H9 (cell line): ENCODE data around the gene R3HDM4. TPM values are rescaled to one million over a fixed set of nuclear protein-coding genes. Genes with fewer than 3 reads are reported as not detected.
"Not testable (repeated sequence)": the region's sequence is repeated elsewhere in the genome, so short reads cannot be mapped to it uniquely, and the experiment has no call there.

Experiments
- DNase-seq: peaks from one replicate; pipeline ENCODE4 v3.0.0-alpha.2; 2017
- H2AFZ ChIP-seq: one replicate; pipeline ENCODE4 v1.6.1; 2013; ENCODE audit warnings: mild to moderate bottlenecking, low read length, control low read depth, moderate library complexity
- H2AK5ac ChIP-seq: 2 replicates; pipeline ENCODE4 v1.6.1; 2013; ENCODE audit warnings: low read length, control low read depth, mixed read lengths; ENCODE audit not compliant: insufficient read length
- H2BK120ac ChIP-seq: one replicate; pipeline ENCODE4 v1.6.1; 2013; ENCODE audit warnings: low read depth, mild to moderate bottlenecking, low read length, control low read depth, inconsistent platforms; ENCODE audit not compliant: poor library complexity, severe bottlenecking
- H2BK12ac ChIP-seq: 2 replicates; pipeline ENCODE4 v1.6.1; 2013; ENCODE audit warnings: low read length, control low read depth, mixed read lengths, low read depth; ENCODE audit not compliant: insufficient read length
- H2BK15ac ChIP-seq: 2 replicates; pipeline ENCODE4 v1.6.1; 2013; ENCODE audit warnings: low read depth, low read length, control low read depth
- H2BK20ac ChIP-seq: one replicate; pipeline ENCODE4 v1.6.1; 2013; ENCODE audit warnings: low read depth, mild to moderate bottlenecking, low read length, control low read depth, inconsistent platforms; ENCODE audit not compliant: poor library complexity, severe bottlenecking
- H2BK5ac ChIP-seq: 2 replicates; pipeline ENCODE4 v1.6.1; 2013; ENCODE audit warnings: low read length, control low read depth, mixed read lengths; ENCODE audit not compliant: insufficient read length
- H3K14ac ChIP-seq: 2 replicates; pipeline ENCODE4 v1.6.1; 2013; ENCODE audit warnings: low read length, control low read depth; ENCODE audit not compliant: insufficient read depth
- H3K18ac ChIP-seq: 2 replicates; pipeline ENCODE4 v1.6.1; 2013; ENCODE audit warnings: low read depth, mild to moderate bottlenecking, mixed read lengths, low read length, control low read depth; ENCODE audit not compliant: insufficient read length
- H3K23ac ChIP-seq: 2 replicates; pipeline ENCODE4 v1.6.1; 2013; ENCODE audit warnings: low read length, control low read depth, mixed read lengths, low read depth; ENCODE audit not compliant: insufficient read length
- H3K23me2 ChIP-seq: 2 replicates; pipeline ENCODE4 v1.6.1; 2013; ENCODE audit warnings: low read depth, mild to moderate bottlenecking, mixed read lengths, low read length, control low read depth; ENCODE audit not compliant: insufficient read length, poor library complexity, severe bottlenecking
- H3K27ac ChIP-seq: 2 replicates; pipeline ENCODE4 v1.5.1; 2013; ENCODE audit warnings: low read length, control low read depth, mixed read lengths, low read depth; ENCODE audit not compliant: insufficient read length
- H3K27me3 ChIP-seq: 2 replicates; pipeline ENCODE4 v1.6.1; 2013; ENCODE audit warnings: low read length, control low read depth, inconsistent platforms; ENCODE audit not compliant: insufficient read depth
- H3K4ac ChIP-seq: 2 replicates; pipeline ENCODE4 v1.6.1; 2013; ENCODE audit warnings: low read depth, mild to moderate bottlenecking, control low read depth, inconsistent platforms, low read length, moderate library complexity
- H3K4me1 ChIP-seq: 2 replicates; pipeline ENCODE4 v1.6.1; 2013; ENCODE audit warnings: low read length, control low read depth, inconsistent platforms; ENCODE audit not compliant: insufficient read depth
- H3K4me2 ChIP-seq: 2 replicates; pipeline ENCODE4 v1.6.1; 2013; ENCODE audit warnings: low read length, control low read depth, mixed read lengths; ENCODE audit not compliant: insufficient read length, insufficient read depth
- H3K56ac ChIP-seq: 2 replicates; pipeline ENCODE4 v1.6.1; 2013; ENCODE audit warnings: low read depth, mild to moderate bottlenecking, mixed read lengths, low read length, control low read depth; ENCODE audit not compliant: insufficient read length
- H3K79me1 ChIP-seq: 2 replicates; pipeline ENCODE4 v1.6.1; 2013; ENCODE audit warnings: low read depth, mild to moderate bottlenecking, moderate library complexity, low read length, control low read depth, inconsistent platforms; ENCODE audit not compliant: insufficient read depth, poor library complexity, severe bottlenecking
- H3K79me2 ChIP-seq: 2 replicates; pipeline ENCODE4 v1.6.1; 2013; ENCODE audit warnings: low read length, control low read depth, inconsistent platforms; ENCODE audit not compliant: insufficient read depth
- H3K9ac ChIP-seq: 2 replicates; pipeline ENCODE4 v1.6.1; 2013; ENCODE audit warnings: low read length, control low read depth, mixed read lengths; ENCODE audit not compliant: insufficient read length; ENCODE audit errors: extremely low read depth
- H3K9me3 ChIP-seq: one replicate; pipeline ENCODE4 v1.6.1; 2013; ENCODE audit warnings: low read depth, low read length, inconsistent platforms; ENCODE audit not compliant: control insufficient read depth
- H3T11ph ChIP-seq: one replicate; pipeline ENCODE4 v1.6.1; 2013; ENCODE audit warnings: mild to moderate bottlenecking, low read length, control low read depth, inconsistent platforms
- H4K20me1 ChIP-seq: one replicate; pipeline ENCODE4 v1.6.1; 2013; ENCODE audit not compliant: control insufficient read depth, insufficient read length, insufficient read depth
- H4K5ac ChIP-seq: 2 replicates; pipeline ENCODE4 v1.6.1; 2013; ENCODE audit warnings: low read depth, mild to moderate bottlenecking, mixed read lengths, low read length, control low read depth; ENCODE audit not compliant: insufficient read length
- H4K8ac ChIP-seq: replicated peaks from 2 replicates; pipeline ENCODE4 v1.6.1; 2013; ENCODE audit warnings: low read length, control low read depth, mixed read lengths, low read depth; ENCODE audit not compliant: insufficient read length
- H4K91ac ChIP-seq: 2 replicates; pipeline ENCODE4 v1.6.1; 2013; ENCODE audit warnings: low read depth, mild to moderate bottlenecking, moderate library complexity, mixed read lengths, low read length, control low read depth; ENCODE audit not compliant: insufficient read length
- H3K27ac Mint-ChIP-seq, 3 experiments: 2 replicates in 2 of 3; 3 replicates in 1 of 3; pipeline ENCODE4 v1.8.0; 2020 to 2021; ENCODE audit warnings: mixed read lengths in 3 of 3, mild to moderate bottlenecking in 1 of 3, moderate library complexity in 1 of 3
- H3K27me3 Mint-ChIP-seq: 2 replicates; pipeline ENCODE4 v1.8.0; 2021; ENCODE audit warnings: low read depth, mild to moderate bottlenecking, moderate library complexity, mixed read lengths
- H3K36me3 Mint-ChIP-seq, 3 experiments: 2 replicates in 2 of 3; 3 replicates in 1 of 3; pipeline ENCODE4 v1.8.0; 2020 to 2021; ENCODE audit warnings: low read depth in 3 of 3, mixed read lengths in 3 of 3; ENCODE audit not compliant: insufficient read depth in 1 of 3
- H3K4me1 Mint-ChIP-seq, 2 experiments: 2 replicates each; pipeline ENCODE4 v1.8.0; 2020; ENCODE audit warnings: mixed read lengths in 2 of 2
- H3K4me3 Mint-ChIP-seq, 2 experiments: 2 replicates in 1 of 2; 3 replicates in 1 of 2; pipeline ENCODE4 v1.8.0; 2020 to 2021; ENCODE audit warnings: mild to moderate bottlenecking in 2 of 2, mixed read lengths in 2 of 2, moderate library complexity in 1 of 2
- H3K9me3 Mint-ChIP-seq, 2 experiments: 2 replicates in 1 of 2; 3 replicates in 1 of 2; pipeline ENCODE4 v1.8.0; 2020; ENCODE audit warnings: mild to moderate bottlenecking in 2 of 2, mixed read lengths in 2 of 2, moderate library complexity in 1 of 2
- CTCF ChIP-seq: fragments of 200-600 bp; sonication (generic); conservative IDR thresholded peaks from 3 replicates; pipeline ENCODE4 v1.8.0; 2021; ENCODE audit warnings: antibody characterized with exemption, mild to moderate bottlenecking
- WGBS: extraction: QIAGEN DNeasy Blood & Tissue Kit; methylation state at CpG from one replicate; pipeline ENCODE4 v1.1.7; 2013; ENCODE audit warnings: missing lambda C conversion rate, low lambda C conversion rate, mixed read lengths; ENCODE audit not compliant: insufficient read length; ENCODE audit errors: extremely low coverage; 5-methylcytosine and 5-hydroxymethylcytosine counted together
- total RNA-seq: library from RNA; stranded (reverse); gene quantifications from 2 replicates; pipeline ENCODE4 v1.2.1, GENCODE V29; 2021

R3HDM4 gene
- total RNA-seq, 1 experiment from 2014 or later: 66.4 TPM

GRCh38 chr19:958967-959855 is 46.2 kb upstream of the R3HDM4 start:
- Histone ChIP-seq H3K18ac (no peak overlapping the region), H2AK5ac (no peak overlapping the region), H3K79me2 (no peaks in the 10 kb centered on the region), H3K9me3 (no peaks in the 10 kb centered on the region), H2BK12ac (no peak overlapping the region), H3T11ph (no peak overlapping the region), H3K9ac (no peak overlapping the region), H2BK15ac (no peak overlapping the region), H3K4ac (no peak overlapping the region), H4K91ac (no peak overlapping the region), H4K8ac (no peak overlapping the region), H3K56ac (no peak overlapping the region), H3K14ac (no peak overlapping the region; the same call in 1 of the 2 replicates), H2AFZ (no peak overlapping the region), H4K5ac (no peak overlapping the region), H3K23ac (no peak overlapping the region), H2BK20ac (no peak overlapping the region), H4K20me1 (no peaks in the 10 kb centered on the region), H3K27me3 (no peaks in the 10 kb centered on the region), H2BK5ac (no peak overlapping the region), H3K4me1 (peaks cover 2% of the 10 kb centered on the region; the same call in 1 of the 2 replicates), H3K79me1 (peaks cover 3% of the 10 kb centered on the region), H2BK120ac (no peak overlapping the region), H3K23me2 (no peaks in the 10 kb centered on the region), H3K4me2 (no peak overlapping the region), H3K27ac (no peak overlapping the region)
- no peak for DNase-seq
- peaks cover 4 to 53% of the 10 kb centered on the region in 2 experiments for H3K4me1 Mint-ChIP-seq
- H3K27me3 Mint-ChIP-seq: no peaks in the 10 kb centered on the region
- peak overlapping the region; percentile 59 to 96 (median 75); a peak in 6 of 7 replicates for H3K27ac Mint-ChIP-seq
- WGBS: no CpG with 5 or more reads among the region's 36 CpGs
- H3K36me3 Mint-ChIP-seq: peaks cover 6 to 31% (median 18%) of the 10 kb centered on the region in 3 experiments; a peak in 6 of 7 replicates
- no peak overlapping the region for H3K4me3 Mint-ChIP-seq
- peaks cover 0 to 2% of the 10 kb centered on the region in 2 experiments; a peak in 2 of 5 replicates for H3K9me3 Mint-ChIP-seq
- TF ChIP-seq CTCF: no peak

GRCh38 chr19:957578-957977 is 44.6 kb upstream of the R3HDM4 start:
- not testable (repeated sequence) for H2BK120ac ChIP-seq, H4K8ac ChIP-seq, H3K23ac ChIP-seq, H3K23me2 ChIP-seq, H2BK15ac ChIP-seq, H3K9me3 Mint-ChIP-seq, H3K27me3 ChIP-seq, H2AK5ac ChIP-seq, H3K4me2 ChIP-seq, H2BK12ac ChIP-seq, H2BK5ac ChIP-seq, H3K27ac ChIP-seq, DNase-seq, H3K79me1 ChIP-seq, H3K4ac ChIP-seq, H4K5ac ChIP-seq, H3K9ac ChIP-seq, H3K4me3 Mint-ChIP-seq, H4K20me1 ChIP-seq, H2AFZ ChIP-seq, H3T11ph ChIP-seq, H3K79me2 ChIP-seq, H4K91ac ChIP-seq, H3K9me3 ChIP-seq, H3K56ac ChIP-seq, H3K18ac ChIP-seq, H2BK20ac ChIP-seq, H3K27me3 Mint-ChIP-seq, H3K14ac ChIP-seq, H3K4me1 ChIP-seq
- H3K4me1 Mint-ChIP-seq: peaks cover 6 to 58% of the 10 kb centered on the region in 2 experiments
- H3K27ac Mint-ChIP-seq: peak overlapping the region in 2 of 3 experiments; percentile 80 to 85; a peak in 2 of 7 replicates
- H3K36me3 Mint-ChIP-seq: peaks cover 4 to 20% (median 11%) of the 10 kb centered on the region in 3 experiments; a peak in 6 of 7 replicates
- WGBS: no CpG with 5 or more reads among the region's 9 CpGs
